BJ (cell line): ENCODE results near the gene ACOT13. TPM values are rescaled to one million over a fixed set of nuclear protein-coding genes. Genes with fewer than 3 reads are reported as not detected.
"Not testable (repeated sequence)": the region's sequence is repeated elsewhere in the genome, so short reads cannot be mapped to it uniquely, and the experiment has no call there.

Source experiments
- CTCF ChIA-PET: fragments of 350-600 bp; formaldehyde crosslinking; extraction: SDS; loops from one replicate; lab custom pipeline; 2021; ENCODE audit warnings: antibody characterized with exemption, inconsistent platforms; lab: Yijun Ruan, JAX
- POLR2A ChIA-PET: fragments of 300-600 bp; sonication (Branson Sonifier 250); formaldehyde crosslinking; extraction: SDS; loops from one replicate; lab custom pipeline; 2021; ENCODE audit warnings: antibody characterized with exemption; lab: Charles Lee
- DNase-seq: peaks from one replicate; pipeline ENCODE4 v3.0.0-alpha.2; 2011; ENCODE audit warnings: low read depth
- H3K27me3 ChIP-seq: 2 replicates; pipeline ENCODE4 v1.6.0; 2011; ENCODE audit warnings: low read length; ENCODE audit not compliant: control insufficient read depth, insufficient read depth
- H3K36me3 ChIP-seq: 2 replicates; pipeline ENCODE4 v1.5.1; 2011; ENCODE audit warnings: low read length; ENCODE audit not compliant: control insufficient read depth, insufficient read depth
- H3K4me3 ChIP-seq: 2 replicates; pipeline ENCODE4 v1.5.1; 2011; ENCODE audit warnings: low read depth, mild to moderate bottlenecking, control low read depth, low read length
- CTCF ChIP-seq: IDR thresholded peaks from 2 replicates; pipeline ENCODE4 v1.5.1; 2011; ENCODE audit warnings: low read depth, mild to moderate bottlenecking, control low read depth, inconsistent platforms, low read length, moderate library complexity; ENCODE audit not compliant: insufficient read depth
- polyA plus RNA-seq: library from polyadenylated mRNA; depleted of rRNA; stranded (reverse); fragments of >200 nt; gene quantifications from 2 replicates; pipeline ENCODE4 v1.2.3, GENCODE V29; 2011

ACOT13 gene
- polyA plus RNA-seq, 1 experiment: 9.9 TPM

DNA sequence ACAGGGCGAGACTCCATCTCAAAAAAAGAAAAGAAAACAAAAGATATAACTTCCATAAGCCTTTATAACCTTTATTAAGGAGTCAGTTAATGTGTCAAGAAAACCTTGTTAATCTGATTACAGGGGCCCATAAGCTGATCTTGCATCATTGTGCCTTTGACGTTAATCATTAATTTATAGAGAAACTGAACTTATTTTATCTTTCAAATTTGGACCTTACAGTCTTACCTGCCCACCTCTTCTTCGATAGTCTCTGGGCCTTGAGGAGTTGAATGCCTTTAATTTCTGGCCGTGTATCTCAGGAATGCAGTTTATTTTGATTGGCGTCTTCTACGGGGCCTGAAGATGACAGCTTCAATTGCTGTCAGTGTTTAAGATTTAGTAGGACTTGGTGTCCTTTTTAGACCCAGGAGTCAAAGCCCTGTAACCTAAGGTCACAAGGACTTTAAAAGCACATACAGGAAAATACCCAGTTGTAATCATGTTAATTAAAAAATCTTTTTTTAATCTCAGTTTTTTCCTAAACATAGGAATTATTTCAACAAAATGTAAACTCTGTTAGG lies 5.8 kb downstream of the ACOT13 start:
- Histone ChIP-seq H3K4me3 (no peak overlapping the region), H3K36me3 (no peaks in the 10 kb centered on the region), H3K27me3 (no peaks in the 10 kb centered on the region)
- DNase-seq: no peak
- POLR2A ChIA-PET: no interaction called here
- CTCF ChIA-PET: no interaction called here
- no peak for TF ChIP-seq CTCF

DNA sequence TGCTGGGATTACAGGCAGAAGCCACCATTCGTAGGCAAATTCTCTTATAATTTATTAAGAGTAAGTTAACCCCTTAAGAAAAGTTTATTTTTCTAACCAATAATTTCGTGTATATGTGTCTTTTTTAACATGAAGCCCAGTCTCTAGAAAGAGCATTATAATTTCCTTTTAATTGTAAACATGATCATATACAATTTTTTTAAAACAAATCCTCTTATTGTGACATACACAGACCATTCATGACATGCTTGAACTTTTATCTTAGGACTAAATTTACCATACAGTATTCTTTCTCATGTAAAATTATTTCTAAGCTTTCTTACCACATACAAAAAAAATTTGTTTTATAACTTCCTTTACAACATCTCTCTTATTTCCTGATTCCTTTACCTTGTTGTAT lies 6.7 kb downstream of the ACOT13 start:
- no peak for DNase-seq
- CTCF ChIA-PET: no interaction called here
- Histone ChIP-seq H3K36me3 (no peaks in the 10 kb centered on the region), H3K4me3 (no peak overlapping the region), H3K27me3 (no peaks in the 10 kb centered on the region)
- no peak for TF ChIP-seq CTCF
- POLR2A ChIA-PET: no interaction called here

DNA sequence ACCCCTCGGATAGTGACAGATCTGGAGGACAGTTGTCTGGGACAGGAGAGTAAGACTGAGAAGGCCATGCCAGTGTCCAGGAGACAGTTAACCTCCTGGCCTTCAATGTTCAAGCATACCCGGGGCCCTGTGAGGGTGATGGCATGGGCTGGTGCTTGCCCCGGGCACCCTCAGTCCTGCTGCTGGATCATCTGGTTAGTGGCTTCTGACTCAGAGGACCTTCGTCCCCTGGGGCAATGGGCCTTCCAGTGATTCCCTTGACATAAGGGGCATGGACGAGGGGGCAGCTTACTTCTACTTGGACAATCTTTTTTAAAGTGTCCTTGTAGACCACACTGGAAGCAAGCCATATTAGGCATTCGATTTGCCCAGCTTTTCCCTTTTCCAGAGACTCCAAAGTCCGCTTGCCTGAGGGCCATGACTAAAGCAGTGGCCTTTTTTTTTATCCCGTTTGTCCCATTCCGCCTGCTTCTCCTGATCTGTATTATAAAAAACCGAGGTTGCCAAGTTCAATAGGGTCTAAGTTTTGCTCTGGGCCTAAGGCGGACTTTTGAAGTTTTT lies 12.0 kb downstream of the ACOT13 start:
- DNase-seq, CTCF ChIA-PET: not testable (repeated sequence)

GRCh38 chr6:24680582-24680981 lies 13.7 kb downstream of the ACOT13 start:
- TF ChIP-seq CTCF: no peak
- DNase-seq: no peak
- POLR2A ChIA-PET: no interaction called here
- Histone ChIP-seq H3K4me3 (no peak overlapping the region), H3K36me3 (no peaks in the 10 kb centered on the region), H3K27me3 (no peaks in the 10 kb centered on the region)
- CTCF ChIA-PET: no interaction called here

More for the DNA sequence above, 12.0 kb downstream of the ACOT13 start:
- POLR2A ChIA-PET, H3K27me3 ChIP-seq, H3K36me3 ChIP-seq, H3K4me3 ChIP-seq: not testable (repeated sequence)

GRCh38 chr6:24683297-24684296 lies 16.7 kb downstream of the ACOT13 start:
- TF ChIP-seq CTCF: no peak
- no peaks in the 10 kb centered on the region for H3K27me3 ChIP-seq
- DNase-seq: no peak
- CTCF ChIA-PET: interaction anchor here (0.6 to 1.4 kb wide), 2 partner anchors 100 to 227 kb away, joined by 3 to 4 read pairs; no protein-coding TSS in a partner anchor
- H3K36me3 ChIP-seq: no peaks in the 10 kb centered on the region
- POLR2A ChIA-PET: no interaction called here
- no peak overlapping the region for H3K4me3 ChIP-seq
